HG02943 (cell line): ENCODE results near the gene C12orf60.

ENCODE experiments used
- ATAC-seq: cut with Tn5 transposase; IDR thresholded peaks from one replicate; pipeline ENCODE4 v1.9.1; 2021; ENCODE audit warnings: mild to moderate bottlenecking, low read depth, moderate library complexity; ENCODE audit not compliant: unreplicated experiment

The C12orf60 gene

GRCh38 chr12:14871247-14871646, 67.8 kb downstream of the C12orf60 start:
- no peak for ATAC-seq

- no peak for ATAC-seq
Measured at GRCh38 chr12:14871886-14872285, 68.4 kb downstream of the C12orf60 start.

GRCh38 chr12:14873440-14874185, 70.1 kb downstream of the C12orf60 start:
- ATAC-seq: no peak
